Measurements from ENCODE around the gene ZNF189.

DNA sequence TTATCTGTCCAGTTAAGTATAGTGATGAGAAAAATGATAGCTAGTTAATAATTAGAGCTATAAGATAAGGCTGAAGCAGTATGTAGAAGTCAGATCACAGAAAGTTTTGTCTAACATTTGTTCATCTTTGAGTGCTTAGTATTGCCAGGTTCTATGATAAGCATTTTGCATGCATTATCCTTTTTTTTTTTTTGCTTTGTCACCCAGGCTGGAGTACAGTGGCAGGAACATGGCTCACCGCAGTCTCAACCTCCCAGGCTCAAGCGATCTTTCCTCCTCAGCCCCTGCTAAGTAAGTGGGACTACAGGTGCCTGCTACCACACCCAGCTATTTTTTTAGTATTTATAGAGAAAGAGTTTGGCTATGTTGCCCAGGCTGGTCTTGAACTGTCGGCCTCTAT, 31.3 kb upstream of the ZNF189 start:
- no peak for TF ChIP-seq POLR2A (IDR thresholded peaks at IDR 0.05; ENCODE audit: low read depth, low read length)
- TF ChIP-seq, protein P1, sequence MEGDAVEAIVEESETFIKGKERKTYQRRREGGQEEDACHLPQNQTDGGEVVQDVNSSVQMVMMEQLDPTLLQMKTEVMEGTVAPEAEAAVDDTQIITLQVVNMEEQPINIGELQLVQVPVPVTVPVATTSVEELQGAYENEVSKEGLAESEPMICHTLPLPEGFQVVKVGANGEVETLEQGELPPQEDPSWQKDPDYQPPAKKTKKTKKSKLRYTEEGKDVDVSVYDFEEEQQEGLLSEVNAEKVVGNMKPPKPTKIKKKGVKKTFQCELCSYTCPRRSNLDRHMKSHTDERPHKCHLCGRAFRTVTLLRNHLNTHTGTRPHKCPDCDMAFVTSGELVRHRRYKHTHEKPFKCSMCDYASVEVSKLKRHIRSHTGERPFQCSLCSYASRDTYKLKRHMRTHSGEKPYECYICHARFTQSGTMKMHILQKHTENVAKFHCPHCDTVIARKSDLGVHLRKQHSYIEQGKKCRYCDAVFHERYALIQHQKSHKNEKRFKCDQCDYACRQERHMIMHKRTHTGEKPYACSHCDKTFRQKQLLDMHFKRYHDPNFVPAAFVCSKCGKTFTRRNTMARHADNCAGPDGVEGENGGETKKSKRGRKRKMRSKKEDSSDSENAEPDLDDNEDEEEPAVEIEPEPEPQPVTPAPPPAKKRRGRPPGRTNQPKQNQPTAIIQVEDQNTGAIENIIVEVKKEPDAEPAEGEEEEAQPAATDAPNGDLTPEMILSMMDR (conservative IDR thresholded peaks at IDR 0.05; ENCODE audit: low read depth, low read length) = no peak
- no peak for TF ChIP-seq RCOR1 (IDR thresholded peaks at IDR 0.05; ENCODE audit: insufficient replicate concordance, low read length)
- TF ChIP-seq USF2 (IDR thresholded peaks at IDR 0.05; ENCODE audit: low read depth, low read length) = no peak
- no peak for TF ChIP-seq FOS (IDR thresholded peaks at IDR 0.05; ENCODE audit: low read depth, low read length)
- TF ChIP-seq RAD21 (IDR thresholded peaks at IDR 0.05; ENCODE audit: low read length) = no peak
- TF ChIP-seq MAFK (IDR thresholded peaks at IDR 0.05; ENCODE audit: low read depth, low read length) = no peak
- TF ChIP-seq RFX5 (IDR thresholded peaks at IDR 0.05; ENCODE audit: low read depth, low read length) = no peak
- no peak for TF ChIP-seq SMC3 (IDR thresholded peaks at IDR 0.05; ENCODE audit: low read depth, low read length)
- no peak for TF ChIP-seq CEBPB (IDR thresholded peaks at IDR 0.05; ENCODE audit: low read depth, low read length)

All from IMR-90 (cell line).